PC-9 (cell line): Measurements from ENCODE around the gene ITM2C.

Source experiments
- EZH2 ChIP-seq: fragments of 200-600 bp; sonication (generic); IDR thresholded peaks from 2 replicates; pipeline ENCODE4 v1.8.0; 2017; ENCODE audit warnings: antibody characterized with exemption, low read depth
- TF ChIP-seq, protein P1 (sequence below): fragments of 200-600 bp; sonication (generic); conservative IDR thresholded peaks from 2 replicates; pipeline ENCODE4 v1.6.1; 2017; ENCODE audit warnings: mixed run types, antibody characterized with exemption, mild to moderate bottlenecking, moderate library complexity

DNA sequence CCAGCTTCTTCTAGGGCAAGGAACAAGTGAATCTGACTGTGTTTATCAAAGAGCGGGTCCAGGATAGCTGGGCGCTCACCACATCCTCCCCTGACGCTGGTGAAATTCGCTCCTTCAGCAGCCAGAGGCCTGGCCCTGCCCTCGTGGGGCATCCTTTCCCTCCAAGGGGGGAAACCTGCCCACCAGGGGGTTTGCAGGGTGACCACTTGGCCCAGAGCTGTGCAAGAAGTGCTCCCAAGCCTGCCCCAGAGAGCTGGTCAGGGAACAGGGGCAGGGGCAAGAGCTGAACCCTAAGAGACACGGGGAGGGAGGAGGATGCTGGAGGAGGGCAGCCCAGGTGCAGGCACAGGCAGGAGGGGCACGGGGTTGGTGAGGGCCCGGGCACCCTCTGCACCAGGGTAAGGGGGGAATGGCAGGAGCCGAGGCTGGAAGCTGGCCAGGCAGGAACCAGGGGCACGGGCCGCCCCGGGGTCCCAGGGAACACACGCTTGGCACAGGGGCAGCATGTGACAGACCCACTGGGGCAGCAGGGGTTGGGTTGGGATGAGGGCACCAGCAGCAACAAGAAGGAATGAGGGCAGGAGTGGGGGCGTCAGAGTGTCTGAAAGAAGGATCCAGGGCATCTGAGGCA, 63.1 kb downstream of the ITM2C start:
- TF ChIP-seq, protein P1, sequence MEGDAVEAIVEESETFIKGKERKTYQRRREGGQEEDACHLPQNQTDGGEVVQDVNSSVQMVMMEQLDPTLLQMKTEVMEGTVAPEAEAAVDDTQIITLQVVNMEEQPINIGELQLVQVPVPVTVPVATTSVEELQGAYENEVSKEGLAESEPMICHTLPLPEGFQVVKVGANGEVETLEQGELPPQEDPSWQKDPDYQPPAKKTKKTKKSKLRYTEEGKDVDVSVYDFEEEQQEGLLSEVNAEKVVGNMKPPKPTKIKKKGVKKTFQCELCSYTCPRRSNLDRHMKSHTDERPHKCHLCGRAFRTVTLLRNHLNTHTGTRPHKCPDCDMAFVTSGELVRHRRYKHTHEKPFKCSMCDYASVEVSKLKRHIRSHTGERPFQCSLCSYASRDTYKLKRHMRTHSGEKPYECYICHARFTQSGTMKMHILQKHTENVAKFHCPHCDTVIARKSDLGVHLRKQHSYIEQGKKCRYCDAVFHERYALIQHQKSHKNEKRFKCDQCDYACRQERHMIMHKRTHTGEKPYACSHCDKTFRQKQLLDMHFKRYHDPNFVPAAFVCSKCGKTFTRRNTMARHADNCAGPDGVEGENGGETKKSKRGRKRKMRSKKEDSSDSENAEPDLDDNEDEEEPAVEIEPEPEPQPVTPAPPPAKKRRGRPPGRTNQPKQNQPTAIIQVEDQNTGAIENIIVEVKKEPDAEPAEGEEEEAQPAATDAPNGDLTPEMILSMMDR: no peak
- no peak for TF ChIP-seq EZH2
